Heart left ventricle (tissue), 16 donors: Measurements from ENCODE around the gene ARNT2. TPM values are rescaled to one million over a fixed set of nuclear protein-coding genes. Genes with fewer than 3 reads are reported as not detected.

Experiments used
- ATAC-seq, 4 donors: fragments of 200-7000 bp; cut with Tn5 transposase; one replicate each; pipeline ENCODE4 v1.9.1; 2020 to 2022; ENCODE audit warnings: moderate library complexity in 4 of 4, mild to moderate bottlenecking in 3 of 4, moderate number of reproducible peaks in 1 of 4
- DNase-seq, 5 donors: peaks; one replicate each; pipeline ENCODE4 v3.0.0-alpha.2; 2020
- H3K27ac ChIP-seq, 12 donors: fragments of 200-600 bp; sonication (generic) in 4 of 12; one replicate each; pipeline versions ENCODE4 v1.5.0 to v1.8.0; 2016 to 2022; ENCODE audit warnings: mild to moderate bottlenecking in 2 of 12
- H3K27me3 ChIP-seq, 9 donors: fragments of 200-600 bp; sonication (generic) in 2 of 9; one replicate each; pipeline versions ENCODE4 v1.5.1 to v1.8.0; 2016 to 2022; ENCODE audit warnings: mild to moderate bottlenecking in 3 of 9
- H3K36me3 ChIP-seq, 9 donors: fragments of 200-600 bp; sonication (generic) in 2 of 9; one replicate each; pipeline versions ENCODE4 v1.5.0 to v1.8.0; 2018 to 2022; ENCODE audit warnings: mild to moderate bottlenecking in 2 of 9
- H3K4me1 ChIP-seq, 12 donors: fragments of 200-600 bp; sonication (generic) in 4 of 12; one replicate each; pipeline versions ENCODE4 v1.5.0 to v1.8.0; 2016 to 2022; ENCODE audit warnings: mild to moderate bottlenecking in 3 of 12
- H3K4me3 ChIP-seq, 12 donors: fragments of 200-600 bp; sonication (generic) in 4 of 12; one replicate each; pipeline versions ENCODE4 v1.5.0 to v1.8.0; 2017 to 2022; ENCODE audit warnings: mild to moderate bottlenecking in 9 of 12, moderate library complexity in 4 of 12
- H3K9me3 ChIP-seq, 12 donors: fragments of 200-600 bp; sonication (generic) in 4 of 12; one replicate each; pipeline versions ENCODE4 v1.5.0 to v1.8.0; 2016 to 2022; ENCODE audit warnings: mild to moderate bottlenecking in 1 of 12
- CTCF ChIP-seq, 12 donors: fragments of 200-600 bp; sonication (generic) in 4 of 12; IDR thresholded peaks; one replicate each; pipeline versions ENCODE4 v1.5.0 to v1.8.0; 2018 to 2022; ENCODE audit warnings: antibody characterized with exemption in 12 of 12, mild to moderate bottlenecking in 5 of 12
- POLR2A ChIP-seq, 2 donors: fragments of 450-650 bp; IDR thresholded peaks; one replicate each; pipeline ENCODE4 v1.6.1; 2017; ENCODE audit warnings: antibody characterized with exemption in 2 of 2, mild to moderate bottlenecking in 2 of 2, moderate library complexity in 2 of 2
- WGBS, 4 donors: extraction: QIAGEN DNeasy Blood & Tissue Kit in 2 of 4; methylation state at CpG; one replicate each; pipeline versions ENCODE4 v1.1.5 to v1.1.7; 2013 to 2018; 5-methylcytosine and 5-hydroxymethylcytosine counted together
- intact Hi-C, 10 donors: fragments of 100-400 bp; cut with DNase I; formaldehyde crosslinking; loops; one replicate each; pipeline versions ENCODE4 v1.11.1 to v1.14.2; 2022
- polyA plus RNA-seq, 2 donors: library from polyadenylated mRNA; stranded (reverse); fragments of 200-250 nt; gene quantifications; one replicate each; pipeline ENCODE4 v1.2.3, GENCODE V29; 2013
- total RNA-seq, 9 donors: library from RNA; depleted of rRNA in 2 of 9; stranded (reverse); fragments of >200 nt in 2 of 9; fragmentation: NEBNext Ultra II Directional in 3 of 9; extraction: Animal tissue kit (Norgen Biotek cat#: 25700) in 3 of 9; gene quantifications; one replicate each; pipeline versions ENCODE4 v1.1.0 to v1.2.4, GENCODE V29; 2016 to 2023
- donor health status: ischemic (EF 13 %, LVEDD 7.1; RV severe dilation, severe dysfunction).
- donor health status: healthy with polysubstance abuse.
- donor health status: DM: no; HTN: yes; CAD: no.
- donor health status: DM: no; HTN: no; CAD: no.
- donor health status: ischemic (EF 25% LVEDD 6.9; RV normal size, moderate dysfunction).
- donor health status: ischemic (EF 25% LVEDD 5.7; RV mildly dilated, moderate dysfunction).
- donor health status: healthy.
- donor health status: DM: yes; HTN: yes; CAD: no.
- donor health status: ischemic (EF 35%, LVEDD 5.7; RV mildly dilated, moderate dysfunction).
- donor health status: nonischemic (EF 11% LVEDD 7.7; RV severe dilation, severe dysfunction).
- donor health status: DM: yes; HTN: yes; CAD: no.
- donor health status: PGD.
- donor health status: ischemic (EF 29% LVEDD 5.4; RV normal size, mild dysfunction).
- donor health status: nonischemic (EF 23%, LVEDD 6.1; RV moderate dilation, normal function).

Gene ARNT2
- total and polyA plus RNA-seq, 11 donors = 1.2 to 10.0 (median 3.9) TPM

GRCh38 chr15:80596521-80596976, 192.4 kb downstream of the ARNT2 start:
- intact Hi-C loops = no loop called here
- WGBS, 4 donors = 78 to 84% (median 81%) methylated on average over 7 of the region's 7 CpGs
- Histone ChIP-seq H3K27ac (no peak overlapping the region), H3K4me3 (no peak overlapping the region), H3K4me1 (no peaks in the 10 kb centered on the region), H3K27me3 (no peaks in the 10 kb centered on the region), H3K36me3 (no peaks in the 10 kb centered on the region), H3K9me3 (no peaks in the 10 kb centered on the region)
- no peak for DNase-seq
- ATAC-seq = peak; percentile 79 to 88 (median 86)
- TF ChIP-seq POLR2A (IDR thresholded peaks at IDR 0.05) (no peak), CTCF (IDR thresholded peaks at IDR 0.05) (no peak)

GRCh38 chr15:80597076-80597475, 192.9 kb downstream of the ARNT2 start:
- intact Hi-C loops = no loop called here
- TF ChIP-seq POLR2A (IDR thresholded peaks at IDR 0.05) = no peak
- no peak for TF ChIP-seq CTCF (IDR thresholded peaks at IDR 0.05)
- DNase-seq = no peak

GRCh38 chr15:80599359-80599758, 195.2 kb downstream of the ARNT2 start:
- no peak for ATAC-seq
- intact Hi-C loops = no loop called here
- Histone ChIP-seq H3K9me3 (no peaks in the 10 kb centered on the region), H3K27ac (no peak overlapping the region), H3K4me3 (no peak overlapping the region), H3K36me3 (no peaks in the 10 kb centered on the region), H3K27me3 (peaks cover 0 to 3% (median 0%) of the 10 kb centered on the region in 9 donors), H3K4me1 (no peaks in the 10 kb centered on the region)
- WGBS, 4 donors = 56 to 75% (median 65%) methylated on average over 1 of the region's 1 CpG
- no peak for DNase-seq
- TF ChIP-seq POLR2A (IDR thresholded peaks at IDR 0.05) (no peak), CTCF (IDR thresholded peaks at IDR 0.05) (no peak)

More at GRCh38 chr15:80597076-80597475, 192.9 kb downstream of the ARNT2 start:
- WGBS, 4 donors = 86 to 91% (median 89%) methylated on average over 9 to 10 of the region's 10 CpGs
- H3K27ac ChIP-seq = no peak overlapping the region
- H3K4me1 ChIP-seq = no peaks in the 10 kb centered on the region
- H3K36me3 ChIP-seq = no peaks in the 10 kb centered on the region
- no peaks in the 10 kb centered on the region for H3K9me3 ChIP-seq
- ATAC-seq = no peak
- H3K27me3 ChIP-seq = no peaks in the 10 kb centered on the region
- H3K4me3 ChIP-seq = no peak overlapping the region

GRCh38 chr15:80600626-80601025, 196.4 kb downstream of the ARNT2 start:
- WGBS, 4 donors = 87 to 92% (median 89%) methylated on average over 3 of the region's 3 CpGs
- H3K4me1 ChIP-seq = no peaks in the 10 kb centered on the region
- H3K27me3 ChIP-seq = peaks cover 0 to 3% (median 0%) of the 10 kb centered on the region in 9 donors
- H3K9me3 ChIP-seq = no peaks in the 10 kb centered on the region
- DNase-seq (no peak), ATAC-seq (no peak)
- TF ChIP-seq CTCF (IDR thresholded peaks at IDR 0.05) = no peak
- TF ChIP-seq POLR2A (IDR thresholded peaks at IDR 0.05) = no peak
- no peaks in the 10 kb centered on the region for H3K36me3 ChIP-seq
- intact Hi-C loops = no loop called here
- no peak overlapping the region for H3K27ac ChIP-seq
- no peak overlapping the region for H3K4me3 ChIP-seq
